GM10266 (cell line): ENCODE results near the gene GNAZ.

ENCODE experiments used
- DNase-seq: peaks from one replicate; pipeline ENCODE4 v3.0.0; 2012; ENCODE audit errors: extremely low spot score
- CTCF ChIP-seq: IDR thresholded peaks from 2 replicates; pipeline ENCODE4 v1.5.1; 2012; ENCODE audit warnings: mild to moderate bottlenecking, low read depth; ENCODE audit not compliant: control insufficient read depth, insufficient read depth; ENCODE audit errors: missing control alignments

Gene GNAZ

GRCh38 chr22:23062616-23063538 is 7.4 kb upstream of the GNAZ start:
- no peak for TF ChIP-seq CTCF
- no peak for DNase-seq

- TF ChIP-seq CTCF = no peak
Observed at GRCh38 chr22:23063539-23064380, 6.6 kb upstream of the GNAZ start.

GRCh38 chr22:23064381-23065068 is 5.8 kb upstream of the GNAZ start:
- DNase-seq = no peak
- TF ChIP-seq CTCF = no peak

More at GRCh38 chr22:23063539-23064380, 6.6 kb upstream of the GNAZ start:
- DNase-seq = no peak

GRCh38 chr22:23065069-23065451 is 5.3 kb upstream of the GNAZ start:
- TF ChIP-seq CTCF = no peak
- no peak for DNase-seq

- no peak for TF ChIP-seq CTCF
- no peak for DNase-seq
Observed at GRCh38 chr22:23065495-23066122, 4.7 kb upstream of the GNAZ start.

GRCh38 chr22:23066200-23067022 is 3.9 kb upstream of the GNAZ start:
- TF ChIP-seq CTCF = no peak
- DNase-seq = no peak
